Tibial nerve (tissue), 4 donors: ENCODE data around the gene NFAT5. TPM values are rescaled to one million over a fixed set of nuclear protein-coding genes. Genes with fewer than 3 reads are reported as not detected.

Experiments used
- DNase-seq, 2 donors: peaks; one replicate each; pipeline ENCODE4 v3.0.0-alpha.2; 2019; ENCODE audit warnings: low spot score in 2 of 2
- H3K27ac ChIP-seq, 4 donors: fragments of 200-600 bp; sonication (generic) in 3 of 4; one replicate each; pipeline ENCODE4 v1.5.1; 2017 to 2019; ENCODE audit warnings: mild to moderate bottlenecking in 1 of 4
- H3K27me3 ChIP-seq, 2 donors: fragments of 200-600 bp; sonication (generic) in 1 of 2; one replicate each; pipeline versions ENCODE4 v1.5.1 to v1.6.0; 2017 to 2019
- H3K36me3 ChIP-seq, 3 donors: fragments of 200-600 bp; sonication (generic); one replicate each; pipeline ENCODE4 v1.5.1; 2018 to 2019
- H3K4me1 ChIP-seq, 4 donors: fragments of 200-600 bp; sonication (generic) in 3 of 4; one replicate each; pipeline ENCODE4 v1.5.1; 2017 to 2019
- H3K4me3 ChIP-seq, 4 donors: fragments of 200-600 bp; sonication (generic) in 3 of 4; one replicate each; pipeline ENCODE4 v1.5.1; 2017 to 2019; ENCODE audit warnings: mild to moderate bottlenecking in 1 of 4, moderate library complexity in 1 of 4
- H3K9me3 ChIP-seq, 4 donors: fragments of 200-600 bp; sonication (generic) in 3 of 4; one replicate each; pipeline ENCODE4 v1.5.1; 2017 to 2019
- CTCF ChIP-seq, 5 experiments: fragments of 200-600 bp in 3 of 5; fragments of 450-650 bp in 2 of 5; sonication (generic) in 3 of 5; IDR thresholded peaks; one replicate each; pipeline ENCODE4 v1.5.1; 2016 to 2019; ENCODE audit warnings: antibody characterized with exemption in 5 of 5, mild to moderate bottlenecking in 3 of 5, moderate library complexity in 2 of 5
- EP300 ChIP-seq, 2 donors: sonication (generic); formaldehyde crosslinking; IDR thresholded peaks; one replicate each; pipeline ENCODE4 v1.6.1; 2017; ENCODE audit warnings: antibody characterized with exemption in 2 of 2, mild to moderate bottlenecking in 1 of 2
- POLR2A ChIP-seq, 2 donors: fragments of 450-650 bp; IDR thresholded peaks; one replicate each; pipeline ENCODE4 v1.6.1; 2017; ENCODE audit warnings: antibody characterized with exemption in 2 of 2, mild to moderate bottlenecking in 2 of 2, moderate library complexity in 2 of 2
- WGBS, 2 donors: methylation state at CpG; one replicate each; pipeline ENCODE4 v1.1.5; 2018; 5-methylcytosine and 5-hydroxymethylcytosine counted together
- total RNA-seq, 4 donors: library from RNA; depleted of rRNA; stranded (reverse); fragments of >200 nt; gene quantifications; one replicate each; pipeline ENCODE4 v1.1.0, GENCODE V29; 2016

The NFAT5 gene
- total RNA-seq, 4 donors from 2014 or later = 53.2 to 61.4 (median 57.5) TPM

- TF ChIP-seq EP300 (IDR thresholded peaks at IDR 0.05) = no peak
- TF ChIP-seq POLR2A (IDR thresholded peaks at IDR 0.05) = no peak
- no peak for TF ChIP-seq CTCF (IDR thresholded peaks at IDR 0.05)
- H3K27ac ChIP-seq = no peak overlapping the region
- DNase-seq = no peak
- H3K4me3 ChIP-seq = no peak overlapping the region
- H3K36me3 ChIP-seq = no peaks in the 10 kb centered on the region
- WGBS, 2 donors = 80 to 82% methylated on average over 1 of the region's 1 CpG
- no peaks in the 10 kb centered on the region for H3K27me3 ChIP-seq
- H3K4me1 ChIP-seq = peaks cover 0 to 33% (median 0%) of the 10 kb centered on the region in 4 donors
- no peaks in the 10 kb centered on the region for H3K9me3 ChIP-seq
Observed at GRCh38 chr16:69599731-69600130, 34.0 kb downstream of the NFAT5 start.

- Histone ChIP-seq H3K27ac (no peak overlapping the region), H3K27me3 (no peaks in the 10 kb centered on the region), H3K36me3 (no peaks in the 10 kb centered on the region), H3K9me3 (no peaks in the 10 kb centered on the region), H3K4me3 (no peak overlapping the region), H3K4me1 (peaks cover 0 to 28% (median 0%) of the 10 kb centered on the region in 4 donors)
- TF ChIP-seq CTCF (IDR thresholded peaks at IDR 0.05) (no peak), EP300 (IDR thresholded peaks at IDR 0.05) (no peak), POLR2A (IDR thresholded peaks at IDR 0.05) (no peak)
- no peak for DNase-seq
Observed at GRCh38 chr16:69600202-69600601, 34.4 kb downstream of the NFAT5 start.

GRCh38 chr16:69601250-69601649 lies 35.5 kb downstream of the NFAT5 start:
- DNase-seq = no peak
- Histone ChIP-seq H3K27ac (no peak overlapping the region), H3K4me1 (peaks cover 0 to 23% (median 0%) of the 10 kb centered on the region in 4 donors), H3K4me3 (no peak overlapping the region), H3K36me3 (no peaks in the 10 kb centered on the region), H3K9me3 (no peaks in the 10 kb centered on the region), H3K27me3 (no peaks in the 10 kb centered on the region)
- no peak for TF ChIP-seq POLR2A (IDR thresholded peaks at IDR 0.05)
- no peak for TF ChIP-seq EP300 (IDR thresholded peaks at IDR 0.05)
- TF ChIP-seq CTCF (IDR thresholded peaks at IDR 0.05) = no peak
- WGBS, 2 donors = 89 to 94% methylated on average over 6 of the region's 6 CpGs

- no peak overlapping the region for H3K4me3 ChIP-seq
- TF ChIP-seq POLR2A (IDR thresholded peaks at IDR 0.05) (no peak), CTCF (IDR thresholded peaks at IDR 0.05) (no peak), EP300 (IDR thresholded peaks at IDR 0.05) (no peak)
- H3K27ac ChIP-seq = no peak overlapping the region
- no peak for DNase-seq
- no peaks in the 10 kb centered on the region for H3K9me3 ChIP-seq
- H3K27me3 ChIP-seq = no peaks in the 10 kb centered on the region
- peaks cover 0 to 4% (median 0%) of the 10 kb centered on the region in 3 donors for H3K36me3 ChIP-seq
- peaks cover 0 to 32% (median 3%) of the 10 kb centered on the region in 4 donors for H3K4me1 ChIP-seq
Observed at GRCh38 chr16:69606985-69607384, 41.2 kb downstream of the NFAT5 start.

- Histone ChIP-seq H3K27ac (no peak overlapping the region), H3K4me1 (peaks cover 0 to 36% (median 4%) of the 10 kb centered on the region in 4 donors), H3K4me3 (no peak overlapping the region), H3K9me3 (no peaks in the 10 kb centered on the region), H3K36me3 (peaks cover 0 to 4% (median 0%) of the 10 kb centered on the region in 3 donors), H3K27me3 (no peaks in the 10 kb centered on the region)
- no peak for TF ChIP-seq POLR2A (IDR thresholded peaks at IDR 0.05)
- TF ChIP-seq EP300 (IDR thresholded peaks at IDR 0.05) = no peak
- no peak for TF ChIP-seq CTCF (IDR thresholded peaks at IDR 0.05)
- no peak for DNase-seq
Observed at GRCh38 chr16:69607674-69608073, 41.9 kb downstream of the NFAT5 start.
